Liver (tissue), 9 donors: ENCODE results near the gene SNX14. TPM values are rescaled to one million over a fixed set of nuclear protein-coding genes. Genes with fewer than 3 reads are reported as not detected.
"Not testable (repeated sequence)": the region's sequence is repeated elsewhere in the genome, so short reads cannot be mapped to it uniquely, and the experiment has no call there.

Source experiments
- DNase-seq: peaks from one replicate; pipeline ENCODE4 v3.0.0-alpha.2; 2017; ENCODE audit warnings: low spot score
- H3K27ac ChIP-seq, 2 donors: one replicate each; pipeline ENCODE4 v1.7.0; 2013; ENCODE audit warnings: inconsistent platforms in 2 of 2, low read length in 2 of 2, control low read depth in 1 of 2, low read depth in 1 of 2, mild to moderate bottlenecking in 1 of 2
- H3K27me3 ChIP-seq, 4 donors: one replicate each; pipeline versions ENCODE4 v1.6.1 to v1.7.0; 2013; ENCODE audit warnings: low read length in 3 of 4, inconsistent platforms in 1 of 4, mild to moderate bottlenecking in 1 of 4, moderate library complexity in 1 of 4; ENCODE audit not compliant: control insufficient read depth in 4 of 4, insufficient read depth in 4 of 4
- H3K36me3 ChIP-seq, 4 donors: one replicate each; pipeline versions ENCODE4 v1.6.1 to v1.7.0; 2013; ENCODE audit warnings: low read length in 3 of 4, mild to moderate bottlenecking in 3 of 4, low read depth in 1 of 4, moderate library complexity in 1 of 4; ENCODE audit not compliant: control insufficient read depth in 4 of 4, insufficient read depth in 3 of 4
- H3K4me1 ChIP-seq, 4 donors: one replicate each; pipeline versions ENCODE4 v1.6.1 to v1.7.0; 2013; ENCODE audit warnings: low read length in 3 of 4, mild to moderate bottlenecking in 3 of 4, moderate library complexity in 1 of 4; ENCODE audit not compliant: control insufficient read depth in 4 of 4, insufficient read depth in 4 of 4
- H3K4me3 ChIP-seq, 3 donors: one replicate each; pipeline versions ENCODE4 v1.6.1 to v1.7.0; 2013; ENCODE audit warnings: low read length in 3 of 3, control low read depth in 1 of 3, low read depth in 1 of 3, mild to moderate bottlenecking in 1 of 3
- H3K9ac ChIP-seq, 2 donors: one replicate each; pipeline ENCODE4 v1.7.0; 2013; ENCODE audit warnings: low read length in 2 of 2, mild to moderate bottlenecking in 2 of 2, moderate library complexity in 2 of 2, control low read depth in 1 of 2, low read depth in 1 of 2
- H3K9me3 ChIP-seq, 4 donors: one replicate each; pipeline versions ENCODE4 v1.6.1 to v1.7.0; 2013; ENCODE audit warnings: low read length in 3 of 4; ENCODE audit not compliant: control insufficient read depth in 4 of 4
- ATF3 ChIP-seq: IDR thresholded peaks from 2 replicates; pipeline ENCODE4 v1.6.1; 2016; ENCODE audit warnings: antibody characterized with exemption
- CTCF ChIP-seq: fragments of 150-350 bp; IDR thresholded peaks from 2 replicates; pipeline ENCODE4 v1.5.1; 2017; ENCODE audit warnings: improper control_type of control experiment, low read depth, low read length; ENCODE audit not compliant: missing input control
- EGR1 ChIP-seq, 2 donors: IDR thresholded peaks; 2 replicates each; pipeline ENCODE4 v1.6.1; 2016 to 2018; ENCODE audit warnings: antibody characterized with exemption in 2 of 2, low read depth in 2 of 2
- FOXA1 ChIP-seq: IDR thresholded peaks from 2 replicates; pipeline ENCODE4 v1.6.1; 2016; ENCODE audit warnings: antibody characterized with exemption
- FOXA2 ChIP-seq: IDR thresholded peaks from 2 replicates; pipeline ENCODE4 v1.6.1; 2016; ENCODE audit warnings: antibody characterized with exemption
- GABPA ChIP-seq, 2 donors: IDR thresholded peaks in 1 of 2; conservative IDR thresholded peaks in 1 of 2; 2 replicates each; pipeline ENCODE4 v1.6.1; 2016; ENCODE audit warnings: antibody characterized with exemption in 2 of 2, mild to moderate bottlenecking in 1 of 2, moderate library complexity in 1 of 2
- HNF4A ChIP-seq, 2 donors: conservative IDR thresholded peaks; 2 replicates each; pipeline ENCODE4 v1.6.1; 2016; ENCODE audit warnings: antibody characterized with exemption in 2 of 2, mild to moderate bottlenecking in 2 of 2
- HNF4G ChIP-seq: IDR thresholded peaks from 2 replicates; pipeline ENCODE4 v1.6.1; 2016; ENCODE audit warnings: antibody characterized with exemption
- JUND ChIP-seq, 2 donors: IDR thresholded peaks; 2 replicates each; pipeline ENCODE4 v1.6.1; 2016; ENCODE audit warnings: antibody characterized with exemption in 2 of 2
- MAX ChIP-seq: IDR thresholded peaks from 2 replicates; pipeline ENCODE4 v1.6.1; 2016; ENCODE audit warnings: antibody characterized with exemption
- NR2F2 ChIP-seq: IDR thresholded peaks from 2 replicates; pipeline ENCODE4 v1.6.1; 2016; ENCODE audit warnings: antibody characterized with exemption
- RAD21 ChIP-seq, 2 donors: IDR thresholded peaks; 2 replicates each; pipeline ENCODE4 v1.6.1; 2016; ENCODE audit warnings: antibody characterized with exemption in 2 of 2, mild to moderate bottlenecking in 2 of 2
- REST ChIP-seq: IDR thresholded peaks from 2 replicates; pipeline ENCODE4 v1.6.1; 2016; ENCODE audit warnings: antibody characterized with exemption, mild to moderate bottlenecking
- RXRA ChIP-seq, 2 donors: IDR thresholded peaks; 2 replicates each; pipeline ENCODE4 v1.6.1; 2017 to 2018; ENCODE audit warnings: antibody characterized with exemption in 2 of 2, mild to moderate bottlenecking in 1 of 2
- SP1 ChIP-seq: IDR thresholded peaks from 2 replicates; pipeline ENCODE4 v1.6.1; 2018; ENCODE audit warnings: antibody characterized with exemption, mild to moderate bottlenecking
- TAF1 ChIP-seq: conservative IDR thresholded peaks from 2 replicates; pipeline ENCODE4 v1.6.1; 2016; ENCODE audit warnings: antibody characterized with exemption, mild to moderate bottlenecking
- YY1 ChIP-seq: IDR thresholded peaks from 2 replicates; pipeline ENCODE4 v1.6.1; 2016; ENCODE audit warnings: antibody characterized with exemption, mild to moderate bottlenecking
- ZBTB33 ChIP-seq: IDR thresholded peaks from 2 replicates; pipeline ENCODE4 v1.6.1; 2016; ENCODE audit warnings: antibody characterized with exemption
- WGBS: extraction: QIAGEN DNeasy Blood & Tissue Kit; methylation state at CpG from one replicate; pipeline ENCODE4 v1.1.7; 2013; 5-methylcytosine and 5-hydroxymethylcytosine counted together
- polyA plus RNA-seq, 2 donors: library from polyadenylated mRNA; stranded (reverse) in 1 of 2; unstranded in 1 of 2; fragments of 200-250 nt in 1 of 2; fragments of >200 nt in 1 of 2; fragmentation: Nextera tagmentation in 1 of 2; extraction: Ambion mirVana in 1 of 2; gene quantifications; one replicate each; pipeline versions ENCODE4 v1.2.1 to v1.2.3, GENCODE V29; 2013 to 2015
- total RNA-seq, 2 donors: library from RNA; depleted of rRNA; stranded (reverse); fragments of >200 nt; gene quantifications; one replicate each; pipeline ENCODE4 v1.2.3, GENCODE V29; 2014
- donor health status: healthy.
- donor health status: healthy.
- donor health status: healthy.
- donor health status: healthy.
- donor health status: healthy.

The SNX14 gene
- total and polyA plus RNA-seq, 4 donors, result 30.5 to 79.1 (median 52.7) TPM

GRCh38 chr6:85537055-85537494, 56.6 kb downstream of the SNX14 start:
- Histone ChIP-seq H3K27me3 (no peaks in the 10 kb centered on the region), H3K9me3 (no peaks in the 10 kb centered on the region), H3K4me1 (no peaks in the 10 kb centered on the region), H3K4me3 (no peak overlapping the region), H3K36me3 (peaks cover 1 to 20% (median 18%) of the 10 kb centered on the region in 4 donors), H3K27ac (no peak overlapping the region), H3K9ac (peak overlapping the region in 1 of 2 donors; percentile 7)
- WGBS, result 48% methylated on average over 2 of the region's 2 CpGs
- TF ChIP-seq CTCF (peak; percentile 34), YY1 (no peak), RAD21 (IDR thresholded peaks at IDR 0.05) (peak; percentile 34 to 53)
- no peak for DNase-seq

- not testable (repeated sequence) for H3K9ac ChIP-seq, H3K4me3 ChIP-seq, H3K4me1 ChIP-seq, H3K27ac ChIP-seq, H3K27me3 ChIP-seq, DNase-seq, H3K9me3 ChIP-seq
- WGBS, result 89% methylated on average over 2 of the region's 2 CpGs
- peaks cover 0 to 17% (median 9%) of the 10 kb centered on the region in 4 donors for H3K36me3 ChIP-seq
Measured at GRCh38 chr6:85524281-85524680, 69.4 kb downstream of the SNX14 start.

GRCh38 chr6:85516168-85516567, 77.5 kb downstream of the SNX14 start:
- DNase-seq, result no peak

More at GRCh38 chr6:85516168-85516567, 77.5 kb downstream of the SNX14 start:
- Histone ChIP-seq H3K9ac (no peak overlapping the region), H3K4me3 (no peak overlapping the region), H3K4me1 (peaks cover 0 to 2% (median 0%) of the 10 kb centered on the region in 4 donors), H3K27me3 (no peaks in the 10 kb centered on the region), H3K9me3 (no peaks in the 10 kb centered on the region), H3K36me3 (peaks cover 9 to 20% (median 19%) of the 10 kb centered on the region in 4 donors), H3K27ac (no peak overlapping the region)
- TF ChIP-seq HNF4G (no peak), FOXA1 (no peak), REST (no peak), ATF3 (no peak), FOXA2 (no peak), HNF4A (conservative IDR thresholded peaks at IDR 0.05) (peak; percentile 50 to 58), RXRA (IDR thresholded peaks at IDR 0.05) (peak; percentile 15 to 18), GABPA (IDR thresholded peaks at IDR 0.05 in 1 of 2, conservative IDR thresholded peaks at IDR 0.05 in 1 of 2) (no peak), JUND (IDR thresholded peaks at IDR 0.05) (peak in 1 of 2 donors; percentile 14), SP1 (no peak), YY1 (no peak), NR2F2 (no peak), MAX (no peak), RAD21 (IDR thresholded peaks at IDR 0.05) (no peak), ZBTB33 (no peak), TAF1 (no peak), EGR1 (IDR thresholded peaks at IDR 0.05; ENCODE audit: low read depth in 2 of 2) (no peak), CTCF (no peak)
